Measurements from ENCODE around the gene TMEM132D.
"Not testable (repeated sequence)": the region's sequence is repeated elsewhere in the genome, so short reads cannot be mapped to it uniquely, and the experiment has no call there.

TMEM132D gene

DNA sequence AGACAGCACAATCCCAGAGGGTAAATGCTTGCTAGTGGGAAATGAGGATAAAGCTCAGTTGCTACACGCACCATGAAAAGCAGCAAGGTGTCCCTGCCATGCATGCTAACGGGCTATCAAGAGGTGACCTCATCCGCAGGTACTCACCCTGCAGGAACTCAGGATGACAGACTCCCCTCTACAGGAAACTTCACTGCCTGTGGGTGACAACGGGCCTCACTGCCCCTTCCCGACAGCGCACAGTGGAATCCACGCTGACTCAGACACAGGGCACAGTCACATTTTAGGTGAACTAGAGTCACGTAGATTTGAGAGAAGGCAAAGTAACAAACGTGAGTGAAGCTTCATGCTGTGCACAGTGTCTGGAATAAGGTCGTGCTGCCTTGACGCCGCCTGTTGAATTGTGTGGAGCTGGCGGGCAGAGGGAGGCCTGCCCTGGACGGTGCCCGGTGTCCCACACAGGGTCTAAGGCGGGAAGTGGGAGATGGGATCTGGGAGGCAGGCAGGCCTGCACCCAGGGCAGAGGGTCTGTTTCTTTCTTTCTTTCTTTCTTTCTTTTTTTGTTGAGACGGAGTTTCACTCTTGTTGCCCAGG lies 331.8 kb downstream of the TMEM132D start:
- DNase-seq, result no peak

DNA sequence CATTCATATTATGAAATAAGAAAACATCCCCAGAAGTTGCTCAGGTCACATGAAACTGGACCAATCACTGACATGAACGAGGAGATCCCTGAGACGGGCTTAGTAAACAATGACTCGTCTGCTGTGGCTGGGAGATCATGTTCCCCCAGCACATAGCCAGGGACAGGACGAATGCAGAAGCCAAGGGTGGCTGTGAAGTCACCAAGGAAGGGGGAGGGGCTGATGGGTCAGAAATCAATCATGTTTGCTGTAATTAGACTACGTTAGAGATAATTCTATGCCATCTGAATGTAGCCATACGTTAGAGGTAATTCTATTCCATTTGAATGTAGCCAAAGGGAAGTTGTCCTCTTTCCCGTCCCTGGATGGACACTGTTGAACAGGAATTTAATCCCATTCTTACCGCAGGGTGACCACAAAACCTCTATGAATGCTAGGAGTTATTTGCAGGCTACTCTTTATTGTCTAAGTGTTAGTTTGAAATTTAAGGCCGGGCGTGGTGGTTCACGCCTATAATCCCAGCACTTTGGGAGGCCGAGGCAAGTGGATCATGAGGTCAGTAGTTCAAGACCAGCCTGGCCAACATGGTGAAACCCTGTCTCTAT lies 332.9 kb downstream of the TMEM132D start:
- DNase-seq, result no peak

- DNase-seq, result no peak
These were observed 337.0 kb downstream of the TMEM132D start for GRCh38 chr12:129566800-129567199.

DNA sequence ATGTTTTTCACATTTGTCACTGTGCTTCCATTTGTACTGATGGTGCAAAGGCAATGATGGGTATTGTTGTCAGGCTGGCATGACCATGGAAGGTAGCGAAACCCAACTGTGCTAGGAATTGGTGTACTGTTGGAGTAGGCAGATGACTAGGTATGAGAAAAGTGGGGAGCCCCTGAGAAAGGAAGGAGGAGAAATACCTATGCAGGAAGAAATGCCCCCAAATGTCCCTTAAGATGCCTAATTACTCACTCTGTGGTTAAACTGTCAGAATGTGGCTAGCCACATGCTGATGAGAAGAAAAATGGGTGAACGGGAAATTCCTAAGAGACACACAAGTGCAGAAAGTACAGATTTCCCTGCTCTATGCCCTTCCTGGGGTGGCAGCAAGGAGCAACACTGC lies 339.1 kb downstream of the TMEM132D start:
- DNase-seq, result no peak

GRCh38 chr12:129563266-129563665 lies 340.6 kb downstream of the TMEM132D start:
- DNase-seq, result no peak

DNA sequence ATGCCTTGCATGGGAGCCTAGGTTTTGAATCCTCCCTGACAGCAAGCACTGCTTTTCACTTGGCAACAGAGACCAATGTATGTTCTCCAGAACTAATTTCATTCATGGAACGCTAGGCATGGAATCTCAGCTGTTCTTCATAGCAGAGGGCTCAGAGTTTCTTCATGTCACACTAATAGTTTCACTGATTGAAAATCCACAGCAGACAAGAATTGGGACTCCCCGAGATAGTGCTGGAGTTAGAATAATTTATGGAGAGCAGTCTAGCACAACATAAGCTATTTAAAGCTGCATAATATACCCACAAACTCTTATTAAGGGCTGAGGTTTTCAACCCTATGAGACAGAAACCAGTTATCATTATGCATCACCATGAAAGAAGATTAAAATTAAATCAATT lies 342.5 kb downstream of the TMEM132D start:
- DNase-seq, result no peak

GRCh38 chr12:129559776-129560175 lies 344.0 kb downstream of the TMEM132D start:
- no peak for DNase-seq

DNA sequence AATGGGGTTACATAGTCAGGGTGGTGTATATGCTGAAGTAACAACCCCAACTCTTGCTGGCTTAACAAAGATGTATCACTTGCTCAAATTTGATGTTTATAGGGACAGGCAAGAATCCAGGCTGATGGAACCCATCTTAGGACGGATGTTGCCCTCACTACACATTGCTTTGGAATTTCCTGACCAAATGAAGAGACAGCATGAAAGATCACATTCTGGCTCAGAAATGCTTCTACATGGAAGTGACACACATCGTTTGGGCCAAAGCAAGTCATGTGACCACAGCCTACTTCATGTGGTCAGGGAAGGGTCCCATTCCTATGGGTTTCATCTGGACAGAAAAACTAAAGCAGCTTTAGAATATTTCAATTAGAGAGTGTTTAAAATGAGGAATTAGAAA lies 345.8 kb downstream of the TMEM132D start:
- DNase-seq, result no peak

- no peak for DNase-seq
These were observed 347.7 kb downstream of the TMEM132D start for GRCh38 chr12:129556082-129556481.

DNA sequence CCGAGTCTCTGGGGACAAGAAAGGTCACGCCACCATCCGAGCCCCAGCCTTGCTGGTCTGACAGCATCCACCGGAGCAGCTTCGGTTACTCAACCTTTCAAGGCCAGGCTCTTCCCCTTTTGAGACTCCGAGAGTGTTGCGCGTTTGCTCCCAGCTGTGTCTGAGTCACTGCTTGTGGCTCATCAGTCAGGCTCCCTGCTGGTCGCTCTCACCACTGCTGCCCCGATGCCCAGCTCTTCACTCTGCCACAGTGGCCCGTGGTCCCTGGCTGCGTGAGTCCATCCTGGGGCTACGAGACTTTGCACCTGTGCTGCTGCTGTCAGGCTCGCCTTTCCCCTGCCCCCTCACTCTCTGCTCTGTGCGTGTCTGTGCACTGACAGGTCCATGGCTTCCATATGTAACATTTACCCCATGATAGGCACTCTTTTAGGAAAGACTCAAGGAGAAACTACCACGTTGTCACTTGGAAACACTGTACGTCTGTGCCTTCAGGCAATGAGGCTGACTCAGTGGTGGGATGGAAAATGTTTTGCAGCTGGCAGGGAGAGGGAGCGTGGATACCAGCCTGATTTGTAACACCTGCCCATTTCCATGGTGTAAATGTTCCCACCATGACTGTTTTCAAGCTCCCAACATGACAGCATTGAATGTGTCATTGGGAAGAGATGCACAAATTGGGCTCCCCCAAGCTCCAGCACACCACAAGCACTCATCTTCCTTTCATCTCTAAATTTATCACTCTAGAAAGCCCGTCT lies 350.7 kb downstream of the TMEM132D start:
- no peak for DNase-seq

- DNase-seq, result no peak
These were observed 352.4 kb downstream of the TMEM132D start for GRCh38 chr12:129551441-129551840.

- no peak for DNase-seq
These were observed 353.5 kb downstream of the TMEM132D start for GRCh38 chr12:129550353-129550752.

GRCh38 chr12:129549656-129550055 lies 354.2 kb downstream of the TMEM132D start:
- no peak for DNase-seq

GRCh38 chr12:129549020-129549419 lies 354.8 kb downstream of the TMEM132D start:
- not testable (repeated sequence) for DNase-seq

DNA sequence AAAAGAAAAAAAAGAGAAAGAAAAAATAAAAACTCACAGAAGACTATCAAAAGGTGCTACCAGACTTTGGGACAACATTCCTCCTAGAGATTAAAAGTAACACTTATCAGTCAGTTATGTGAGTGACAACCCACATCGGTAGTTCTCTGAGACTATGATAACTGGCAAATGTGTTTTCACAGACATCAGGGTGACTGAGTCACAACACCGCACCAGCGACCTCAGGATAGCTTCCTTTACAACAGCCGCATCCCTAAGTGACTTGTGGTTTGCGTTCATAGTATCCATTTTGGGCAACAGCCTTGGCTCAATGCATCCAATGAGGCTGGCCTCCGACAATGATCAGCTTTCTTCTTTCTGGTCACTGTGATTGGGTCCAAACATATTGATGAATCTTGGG lies 359.1 kb downstream of the TMEM132D start:
- no peak for DNase-seq

GRCh38 chr12:129540954-129541353 lies 362.9 kb downstream of the TMEM132D start:
- no peak for DNase-seq

GRCh38 chr12:129540249-129540648 lies 363.6 kb downstream of the TMEM132D start:
- no peak for DNase-seq

DNA sequence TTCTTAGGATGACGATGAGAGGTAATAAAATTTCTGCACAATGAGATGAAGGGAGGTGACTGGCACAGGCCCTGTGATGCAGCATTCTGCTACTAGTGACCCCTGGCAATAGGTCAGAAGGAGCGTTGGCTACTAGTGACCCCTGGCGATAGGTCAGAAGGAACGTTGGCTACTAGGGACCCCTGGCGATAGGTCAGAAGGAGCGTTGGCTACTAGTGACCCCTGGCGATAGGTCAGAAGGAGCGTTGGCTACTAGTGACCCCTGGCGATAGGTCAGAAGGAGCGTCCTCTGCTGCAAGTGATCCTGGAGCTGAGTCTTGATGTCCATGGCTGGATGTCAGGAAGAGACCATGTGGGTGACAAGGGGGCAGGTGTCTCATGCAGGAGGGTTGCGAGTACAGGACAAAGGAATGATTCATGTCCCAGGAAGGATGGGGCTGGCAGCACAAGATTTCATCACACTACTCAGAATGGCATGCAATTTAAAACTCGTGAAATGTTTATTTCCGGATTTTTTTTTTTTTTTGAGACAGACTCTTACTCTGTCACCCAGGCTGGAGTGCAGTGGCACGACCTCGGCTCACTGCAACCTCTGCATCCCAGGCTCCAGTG lies 365.0 kb downstream of the TMEM132D start:
- DNase-seq, result not testable (repeated sequence)

GRCh38 chr12:129538137-129538536 lies 365.7 kb downstream of the TMEM132D start:
- no peak for DNase-seq

DNA sequence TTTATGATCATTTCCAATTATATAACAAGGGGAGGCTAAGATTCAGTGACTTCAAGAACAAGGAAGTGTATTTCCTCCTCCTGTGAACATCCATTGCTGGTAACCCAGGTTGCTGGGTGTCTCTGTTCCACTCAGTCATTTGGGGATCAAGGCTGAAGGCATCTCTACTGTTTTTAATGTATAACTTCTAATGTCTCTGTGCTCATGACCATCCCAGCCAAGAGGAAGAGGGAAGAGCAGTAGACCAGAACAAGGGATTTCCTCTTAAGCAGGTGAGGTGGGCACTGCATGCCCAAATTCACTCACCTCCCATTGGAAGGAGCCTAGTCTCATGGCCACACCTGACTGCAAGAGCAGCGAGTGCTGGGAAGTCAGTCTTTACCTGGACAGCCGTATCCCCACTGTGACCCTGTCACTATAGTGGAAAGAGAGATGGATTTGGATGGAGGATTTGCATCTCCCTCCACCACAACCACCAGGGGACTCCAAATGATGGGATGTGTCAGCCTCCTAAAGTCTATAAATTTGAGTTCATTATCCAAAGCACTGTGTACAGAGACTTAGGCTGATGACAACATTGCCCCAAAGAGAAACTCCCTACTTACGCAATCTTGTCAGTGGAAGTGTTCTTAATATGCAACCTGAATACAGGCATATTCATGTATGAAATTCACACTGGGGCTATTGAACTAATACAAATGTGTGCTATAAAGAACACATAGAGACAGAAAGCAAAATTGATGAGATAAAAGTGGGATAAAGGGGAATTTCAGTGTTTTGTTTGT lies 368.7 kb downstream of the TMEM132D start:
- no peak for DNase-seq

- no peak for DNase-seq
These were observed 370.9 kb downstream of the TMEM132D start for GRCh38 chr12:129532707-129533499.

GRCh38 chr12:129532082-129532481 lies 371.7 kb downstream of the TMEM132D start:
- no peak for DNase-seq

Measured in activated T-cell treated with anti-CD3 and anti-CD28 coated beads, Interleukin-2, amount 50 U/mL, for 48 hours (primary cell).